ENCODE results near the gene RIMBP2. TPM values are rescaled to one million over a fixed set of nuclear protein-coding genes. Genes with fewer than 3 reads are reported as not detected.

The RIMBP2 gene
- polyA plus RNA-seq, 1 donor from 2014 or later: 14.6 TPM

DNA sequence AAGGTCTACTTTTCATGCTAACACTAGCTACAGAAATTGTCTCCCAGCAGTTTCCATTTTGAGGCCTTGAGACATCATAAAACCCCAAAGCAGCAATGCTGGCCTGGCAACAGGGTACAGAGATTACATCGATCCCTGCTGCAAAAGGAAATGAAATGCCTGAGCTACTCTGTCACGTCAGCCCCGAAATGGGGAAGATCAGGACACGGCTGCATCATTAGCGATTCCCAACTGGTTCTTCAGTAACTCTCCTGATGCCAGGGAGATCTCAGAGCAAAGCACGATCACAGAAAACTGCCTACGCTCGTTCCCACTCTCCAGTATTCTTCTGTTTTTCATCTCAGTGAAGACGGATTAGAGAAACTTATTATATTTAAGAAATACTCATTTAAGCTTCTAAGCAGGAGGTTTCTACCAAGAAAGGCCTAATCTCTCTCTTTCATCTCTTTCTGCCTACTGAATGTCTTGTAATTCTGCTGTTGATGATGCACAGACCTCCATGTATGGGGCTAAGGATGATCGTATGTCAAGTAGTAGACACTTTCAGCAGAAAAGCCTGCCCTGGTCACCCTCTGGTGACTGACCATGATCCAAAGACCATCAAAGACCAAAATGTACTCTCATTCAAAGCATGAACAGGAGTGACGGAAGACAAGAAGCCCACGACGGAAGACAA lies 168.5 kb downstream of the RIMBP2 start:
- H3K9me2 ChIP-seq (ENCODE audit: insufficient read depth, low read length): no peaks in the 10 kb centered on the region
- H3K36me3 ChIP-seq (ENCODE audit: insufficient read depth, low read length): no peaks in the 10 kb centered on the region
- H3K27me3 ChIP-seq (ENCODE audit: insufficient read depth, low read depth, low read length): no peaks in the 10 kb centered on the region
- no peak overlapping the region for H3K27ac ChIP-seq (ENCODE audit: low read length)
- H3K9me3 ChIP-seq (ENCODE audit: low read length): no peaks in the 10 kb centered on the region
- H3K9ac ChIP-seq (ENCODE audit: low read length): no peak overlapping the region
- H3K79me2 ChIP-seq (replicated peaks; ENCODE audit: insufficient read depth, low read length): no peaks in the 10 kb centered on the region
- H3K4me2 ChIP-seq (ENCODE audit: low read length): no peak overlapping the region
- TF ChIP-seq POLR2AphosphoS5 (IDR thresholded peaks at IDR 0.05): no peak
- no peak for TF ChIP-seq RAD21 (conservative IDR thresholded peaks at IDR 0.05)
- TF ChIP-seq EZH2 (IDR thresholded peaks at IDR 0.05; ENCODE audit: borderline replicate concordance, insufficient read depth, low read length, poor library complexity, severe bottlenecking): no peak
- TF ChIP-seq, protein P1, sequence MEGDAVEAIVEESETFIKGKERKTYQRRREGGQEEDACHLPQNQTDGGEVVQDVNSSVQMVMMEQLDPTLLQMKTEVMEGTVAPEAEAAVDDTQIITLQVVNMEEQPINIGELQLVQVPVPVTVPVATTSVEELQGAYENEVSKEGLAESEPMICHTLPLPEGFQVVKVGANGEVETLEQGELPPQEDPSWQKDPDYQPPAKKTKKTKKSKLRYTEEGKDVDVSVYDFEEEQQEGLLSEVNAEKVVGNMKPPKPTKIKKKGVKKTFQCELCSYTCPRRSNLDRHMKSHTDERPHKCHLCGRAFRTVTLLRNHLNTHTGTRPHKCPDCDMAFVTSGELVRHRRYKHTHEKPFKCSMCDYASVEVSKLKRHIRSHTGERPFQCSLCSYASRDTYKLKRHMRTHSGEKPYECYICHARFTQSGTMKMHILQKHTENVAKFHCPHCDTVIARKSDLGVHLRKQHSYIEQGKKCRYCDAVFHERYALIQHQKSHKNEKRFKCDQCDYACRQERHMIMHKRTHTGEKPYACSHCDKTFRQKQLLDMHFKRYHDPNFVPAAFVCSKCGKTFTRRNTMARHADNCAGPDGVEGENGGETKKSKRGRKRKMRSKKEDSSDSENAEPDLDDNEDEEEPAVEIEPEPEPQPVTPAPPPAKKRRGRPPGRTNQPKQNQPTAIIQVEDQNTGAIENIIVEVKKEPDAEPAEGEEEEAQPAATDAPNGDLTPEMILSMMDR (IDR thresholded peaks at IDR 0.05; ENCODE audit: poor library complexity, severe bottlenecking): no peak
- TF ChIP-seq MXI1 (conservative IDR thresholded peaks at IDR 0.05; ENCODE audit: poor library complexity, severe bottlenecking): no peak
- TF ChIP-seq TAF1 (IDR thresholded peaks at IDR 0.05; ENCODE audit: low read depth): no peak
- TF ChIP-seq EP300 (conservative IDR thresholded peaks at IDR 0.05; ENCODE audit: poor library complexity, severe bottlenecking): no peak
- no peak for TF ChIP-seq SMC3 (conservative IDR thresholded peaks at IDR 0.05; ENCODE audit: poor library complexity)
- TF ChIP-seq, protein P2, sequence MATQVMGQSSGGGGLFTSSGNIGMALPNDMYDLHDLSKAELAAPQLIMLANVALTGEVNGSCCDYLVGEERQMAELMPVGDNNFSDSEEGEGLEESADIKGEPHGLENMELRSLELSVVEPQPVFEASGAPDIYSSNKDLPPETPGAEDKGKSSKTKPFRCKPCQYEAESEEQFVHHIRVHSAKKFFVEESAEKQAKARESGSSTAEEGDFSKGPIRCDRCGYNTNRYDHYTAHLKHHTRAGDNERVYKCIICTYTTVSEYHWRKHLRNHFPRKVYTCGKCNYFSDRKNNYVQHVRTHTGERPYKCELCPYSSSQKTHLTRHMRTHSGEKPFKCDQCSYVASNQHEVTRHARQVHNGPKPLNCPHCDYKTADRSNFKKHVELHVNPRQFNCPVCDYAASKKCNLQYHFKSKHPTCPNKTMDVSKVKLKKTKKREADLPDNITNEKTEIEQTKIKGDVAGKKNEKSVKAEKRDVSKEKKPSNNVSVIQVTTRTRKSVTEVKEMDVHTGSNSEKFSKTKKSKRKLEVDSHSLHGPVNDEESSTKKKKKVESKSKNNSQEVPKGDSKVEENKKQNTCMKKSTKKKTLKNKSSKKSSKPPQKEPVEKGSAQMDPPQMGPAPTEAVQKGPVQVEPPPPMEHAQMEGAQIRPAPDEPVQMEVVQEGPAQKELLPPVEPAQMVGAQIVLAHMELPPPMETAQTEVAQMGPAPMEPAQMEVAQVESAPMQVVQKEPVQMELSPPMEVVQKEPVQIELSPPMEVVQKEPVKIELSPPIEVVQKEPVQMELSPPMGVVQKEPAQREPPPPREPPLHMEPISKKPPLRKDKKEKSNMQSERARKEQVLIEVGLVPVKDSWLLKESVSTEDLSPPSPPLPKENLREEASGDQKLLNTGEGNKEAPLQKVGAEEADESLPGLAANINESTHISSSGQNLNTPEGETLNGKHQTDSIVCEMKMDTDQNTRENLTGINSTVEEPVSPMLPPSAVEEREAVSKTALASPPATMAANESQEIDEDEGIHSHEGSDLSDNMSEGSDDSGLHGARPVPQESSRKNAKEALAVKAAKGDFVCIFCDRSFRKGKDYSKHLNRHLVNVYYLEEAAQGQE (IDR thresholded peaks at IDR 0.05; ENCODE audit: borderline replicate concordance): no peak
- no peak overlapping the region for H3K4me3 ChIP-seq (ENCODE audit: low read length)
- no peaks in the 10 kb centered on the region for H4K20me1 ChIP-seq (ENCODE audit: insufficient read depth)
- no peaks in the 10 kb centered on the region for H3F3A ChIP-seq (ENCODE audit: insufficient read depth, low read length, poor library complexity, severe bottlenecking)
- no peak overlapping the region for H2AFZ ChIP-seq (ENCODE audit: low read depth, low read length)

DNA sequence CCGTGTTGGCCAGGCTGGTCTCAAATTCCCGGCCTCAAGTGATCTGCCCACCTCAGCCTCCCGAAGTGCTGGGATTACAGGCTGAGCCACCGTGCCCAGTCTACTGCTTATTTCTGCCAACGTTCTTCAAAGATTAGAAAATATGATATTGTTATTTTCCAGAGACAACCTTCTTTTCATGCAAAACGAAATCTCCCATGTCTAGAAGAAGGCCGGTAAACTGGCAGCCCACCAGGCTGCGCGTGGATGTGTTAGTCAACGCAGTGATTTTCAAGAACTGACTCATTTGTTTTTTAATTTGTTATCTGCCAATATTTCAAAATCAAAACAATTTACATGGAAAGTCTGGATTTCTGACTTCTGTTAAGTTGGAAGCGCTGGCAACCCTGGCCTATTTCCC lies 169.6 kb downstream of the RIMBP2 start:
- no peak overlapping the region for H2AFZ ChIP-seq (ENCODE audit: low read depth, low read length)
- H3K79me2 ChIP-seq (replicated peaks; ENCODE audit: insufficient read depth, low read length): no peaks in the 10 kb centered on the region
- no peak overlapping the region for H3K9ac ChIP-seq (ENCODE audit: low read length)
- no peaks in the 10 kb centered on the region for H3K27me3 ChIP-seq (ENCODE audit: insufficient read depth, low read depth, low read length)
- H3K27ac ChIP-seq (ENCODE audit: low read length): no peak overlapping the region
- no peaks in the 10 kb centered on the region for H3K36me3 ChIP-seq (ENCODE audit: insufficient read depth, low read length)
- no peaks in the 10 kb centered on the region for H4K20me1 ChIP-seq (ENCODE audit: insufficient read depth)
- H3F3A ChIP-seq (ENCODE audit: insufficient read depth, low read length, poor library complexity, severe bottlenecking): no peaks in the 10 kb centered on the region
- H3K9me2 ChIP-seq (ENCODE audit: insufficient read depth, low read length): no peaks in the 10 kb centered on the region
- H3K4me2 ChIP-seq (ENCODE audit: low read length): no peak overlapping the region
- H3K4me3 ChIP-seq (ENCODE audit: low read length): no peak overlapping the region
- H3K9me3 ChIP-seq (ENCODE audit: low read length): no peaks in the 10 kb centered on the region
- TF ChIP-seq MXI1 (conservative IDR thresholded peaks at IDR 0.05; ENCODE audit: poor library complexity, severe bottlenecking) (no peak), RAD21 (conservative IDR thresholded peaks at IDR 0.05) (no peak), SMC3 (conservative IDR thresholded peaks at IDR 0.05; ENCODE audit: poor library complexity) (no peak), EZH2 (IDR thresholded peaks at IDR 0.05; ENCODE audit: borderline replicate concordance, insufficient read depth, low read length, poor library complexity, severe bottlenecking) (no peak), TAF1 (IDR thresholded peaks at IDR 0.05; ENCODE audit: low read depth) (no peak), POLR2AphosphoS5 (IDR thresholded peaks at IDR 0.05) (no peak), EP300 (conservative IDR thresholded peaks at IDR 0.05; ENCODE audit: poor library complexity, severe bottlenecking) (no peak)
- TF ChIP-seq, protein P2 (IDR thresholded peaks at IDR 0.05; ENCODE audit: borderline replicate concordance): no peak
- TF ChIP-seq, protein P1 (IDR thresholded peaks at IDR 0.05; ENCODE audit: poor library complexity, severe bottlenecking): no peak

Measured in neural cell (in vitro differentiated cells).